ENCODE results near the gene ENOX1.

GRCh38 chr13:43387880-43388279 lies 398.9 kb downstream of the ENOX1 start:
- TF ChIP-seq CEBPB (IDR thresholded peaks at IDR 0.05) (no peak), MYC (IDR thresholded peaks at IDR 0.05; ENCODE audit: borderline replicate concordance, low read length) (no peak), CTCF (IDR thresholded peaks at IDR 0.05) (no peak), POLR2AphosphoS2 (conservative IDR thresholded peaks at IDR 0.05; ENCODE audit: low read length) (no peak), RFX5 (IDR thresholded peaks at IDR 0.05) (no peak), POLR2A (IDR thresholded peaks at IDR 0.05; ENCODE audit: low read length) (no peak), EP300 (IDR thresholded peaks at IDR 0.05) (no peak), MAX (IDR thresholded peaks at IDR 0.05) (no peak), SMC3 (IDR thresholded peaks at IDR 0.05) (no peak), MAZ (IDR thresholded peaks at IDR 0.05; ENCODE audit: borderline replicate concordance, low read depth, low read length) (no peak), BHLHE40 (IDR thresholded peaks at IDR 0.05; ENCODE audit: low read depth, low read length) (no peak), RAD21 (conservative IDR thresholded peaks at IDR 0.05 in 1 of 2, IDR thresholded peaks at IDR 0.05 in 1 of 2) (no peak), ESRRA (IDR thresholded peaks at IDR 0.05; ENCODE audit: borderline replicate concordance, low read length) (no peak), RNF2 (IDR thresholded peaks at IDR 0.05; ENCODE audit: borderline replicate concordance, low read depth) (no peak)
